ENCODE data around the gene KIF1B.

KIF1B gene

GRCh38 chr1:10309243-10310011, 99.1 kb downstream of the KIF1B start:
- Histone ChIP-seq H3K4me1 (ENCODE audit: insufficient read depth, low read length) (no peaks in the 10 kb centered on the region), H2AFZ (ENCODE audit: low read depth, low read length) (no peak overlapping the region), H3K79me2 (ENCODE audit: insufficient read depth, low read length) (no peaks in the 10 kb centered on the region), H3K27me3 (ENCODE audit: insufficient read depth, low read length, poor library complexity) (no peaks in the 10 kb centered on the region), H3K36me3 (ENCODE audit: insufficient read depth, low read length) (no peaks in the 10 kb centered on the region; the same call in 1 of the 2 replicates), H3K27ac (ENCODE audit: low read length) (no peak overlapping the region), H3K9ac (ENCODE audit: low read depth, low read length) (no peak overlapping the region), H3K9me3 (ENCODE audit: insufficient read depth, low read length, severe bottlenecking) (no peaks in the 10 kb centered on the region), H3K4me2 (ENCODE audit: insufficient read depth, low read length) (no peak overlapping the region), H4K20me1 (ENCODE audit: insufficient read depth, low read length) (no peaks in the 10 kb centered on the region), H3K4me3 (ENCODE audit: low read depth in 1 of 2, low read length in 2 of 2) (no peak overlapping the region)
- TF ChIP-seq CTCF (IDR thresholded peaks at IDR 0.05; ENCODE audit: borderline replicate concordance, extremely low read depth, low read length, poor library complexity, severe bottlenecking) (no peak), EZH2 (IDR thresholded peaks at IDR 0.05; ENCODE audit: borderline replicate concordance, low read depth, low read length, severe bottlenecking) (no peak)
- DNase-seq (no peak), ATAC-seq (ENCODE audit: insufficient read depth, low read depth) (no peak)

- ATAC-seq (ENCODE audit: insufficient read depth, low read depth): no peak
- Histone ChIP-seq H3K9ac (ENCODE audit: low read depth, low read length) (no peak overlapping the region), H3K27ac (ENCODE audit: low read length) (no peak overlapping the region), H3K36me3 (ENCODE audit: insufficient read depth, low read length) (0 out of 2 replicates have a peak, but pooled peaks cover 3% of the 10 kb centered on the region), H3K9me3 (ENCODE audit: insufficient read depth, low read length, severe bottlenecking) (no peaks in the 10 kb centered on the region), H3K4me2 (ENCODE audit: insufficient read depth, low read length) (no peak overlapping the region), H4K20me1 (ENCODE audit: insufficient read depth, low read length) (no peaks in the 10 kb centered on the region), H3K27me3 (ENCODE audit: insufficient read depth, low read length, poor library complexity) (no peaks in the 10 kb centered on the region), H2AFZ (ENCODE audit: low read depth, low read length) (no peak overlapping the region), H3K4me1 (ENCODE audit: insufficient read depth, low read length) (no peaks in the 10 kb centered on the region), H3K79me2 (ENCODE audit: insufficient read depth, low read length) (no peaks in the 10 kb centered on the region), H3K4me3 (ENCODE audit: low read depth in 1 of 2, low read length in 2 of 2) (no peak overlapping the region)
- no peak for TF ChIP-seq EZH2 (IDR thresholded peaks at IDR 0.05; ENCODE audit: borderline replicate concordance, low read depth, low read length, severe bottlenecking)
- no peak for TF ChIP-seq CTCF (IDR thresholded peaks at IDR 0.05; ENCODE audit: borderline replicate concordance, extremely low read depth, low read length, poor library complexity, severe bottlenecking)
- DNase-seq: no peak
These were observed 106.4 kb downstream of the KIF1B start for GRCh38 chr1:10316752-10317151.

- H3K36me3 ChIP-seq (ENCODE audit: insufficient read depth, low read length): peaks cover 13% of the 10 kb centered on the region; the same call in 1 of the 2 replicates
- H3K9me3 ChIP-seq (ENCODE audit: insufficient read depth, low read length, severe bottlenecking): no peaks in the 10 kb centered on the region
- H3K4me3 ChIP-seq (ENCODE audit: low read depth in 1 of 2, low read length in 2 of 2): no peak overlapping the region
- DNase-seq (no peak), ATAC-seq (ENCODE audit: insufficient read depth, low read depth) (no peak)
- no peak overlapping the region for H2AFZ ChIP-seq (ENCODE audit: low read depth, low read length)
- TF ChIP-seq CTCF (IDR thresholded peaks at IDR 0.05; ENCODE audit: borderline replicate concordance, extremely low read depth, low read length, poor library complexity, severe bottlenecking) (no peak), EZH2 (IDR thresholded peaks at IDR 0.05; ENCODE audit: borderline replicate concordance, low read depth, low read length, severe bottlenecking) (no peak)
- no peaks in the 10 kb centered on the region for H3K4me1 ChIP-seq (ENCODE audit: insufficient read depth, low read length)
- no peak overlapping the region for H3K4me2 ChIP-seq (ENCODE audit: insufficient read depth, low read length)
- no peaks in the 10 kb centered on the region for H3K27me3 ChIP-seq (ENCODE audit: insufficient read depth, low read length, poor library complexity)
- no peaks in the 10 kb centered on the region for H3K79me2 ChIP-seq (ENCODE audit: insufficient read depth, low read length)
- H3K9ac ChIP-seq (ENCODE audit: low read depth, low read length): no peak overlapping the region
- no peaks in the 10 kb centered on the region for H4K20me1 ChIP-seq (ENCODE audit: insufficient read depth, low read length)
- H3K27ac ChIP-seq (ENCODE audit: low read length): no peak overlapping the region
These were observed 109.4 kb downstream of the KIF1B start for GRCh38 chr1:10319750-10320149.
